ENCODE measurements around the gene FOXP3.

Gene FOXP3

GRCh38 chrX:49273181-49273727 lies 8.7 kb upstream of the FOXP3 start:
- Histone ChIP-seq H3K4me3 (ENCODE audit: low read depth in 1 of 2, low read length in 2 of 2) (no peak overlapping the region), H3K27ac (ENCODE audit: low read length) (no peak overlapping the region), H3K9me3 (ENCODE audit: control insufficient read depth in 1 of 2, low read length in 2 of 2) (no peaks in the 10 kb centered on the region), H3K27me3 (ENCODE audit: low read depth, low read length) (no peaks in the 10 kb centered on the region), H3K4me1 (ENCODE audit: control insufficient read depth in 1 of 2, insufficient read depth in 2 of 2, low read length in 2 of 2) (peaks cover 7 to 45% of the 10 kb centered on the region in 2 donors), H3K36me3 (ENCODE audit: control insufficient read depth in 1 of 2, insufficient read depth in 2 of 2, low read length in 2 of 2) (no peaks in the 10 kb centered on the region)

DNA sequence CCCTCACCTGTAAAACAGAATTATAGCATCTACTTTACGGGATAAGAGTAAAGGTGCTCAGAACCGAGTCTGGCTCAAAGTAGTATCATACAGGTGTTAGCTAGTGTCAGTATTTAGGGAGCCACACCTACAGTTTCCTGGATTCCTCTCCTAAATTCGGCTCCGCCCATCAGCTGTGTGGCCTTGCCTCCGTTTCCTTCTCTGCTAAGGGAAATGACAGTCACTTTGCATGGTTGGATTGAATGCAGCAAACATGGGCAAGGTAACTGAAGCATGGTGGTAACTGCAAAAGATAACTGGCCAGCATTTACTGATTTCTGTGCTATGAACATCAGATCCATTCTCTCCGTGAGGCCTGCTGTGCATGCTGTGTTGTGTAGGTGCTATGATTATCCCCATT lies 7.9 kb upstream of the FOXP3 start:
- no peak overlapping the region for H3K27ac ChIP-seq (ENCODE audit: low read length)
- peaks cover 7 to 45% of the 10 kb centered on the region in 2 donors for H3K4me1 ChIP-seq (ENCODE audit: control insufficient read depth in 1 of 2, insufficient read depth in 2 of 2, low read length in 2 of 2)
- H3K4me3 ChIP-seq (ENCODE audit: low read depth in 1 of 2, low read length in 2 of 2) = no peak overlapping the region
- H3K9me3 ChIP-seq (ENCODE audit: control insufficient read depth in 1 of 2, low read length in 2 of 2) = no peaks in the 10 kb centered on the region
- H3K36me3 ChIP-seq (ENCODE audit: control insufficient read depth in 1 of 2, insufficient read depth in 2 of 2, low read length in 2 of 2) = no peaks in the 10 kb centered on the region
- no peaks in the 10 kb centered on the region for H3K27me3 ChIP-seq (ENCODE audit: low read depth, low read length)

DNA sequence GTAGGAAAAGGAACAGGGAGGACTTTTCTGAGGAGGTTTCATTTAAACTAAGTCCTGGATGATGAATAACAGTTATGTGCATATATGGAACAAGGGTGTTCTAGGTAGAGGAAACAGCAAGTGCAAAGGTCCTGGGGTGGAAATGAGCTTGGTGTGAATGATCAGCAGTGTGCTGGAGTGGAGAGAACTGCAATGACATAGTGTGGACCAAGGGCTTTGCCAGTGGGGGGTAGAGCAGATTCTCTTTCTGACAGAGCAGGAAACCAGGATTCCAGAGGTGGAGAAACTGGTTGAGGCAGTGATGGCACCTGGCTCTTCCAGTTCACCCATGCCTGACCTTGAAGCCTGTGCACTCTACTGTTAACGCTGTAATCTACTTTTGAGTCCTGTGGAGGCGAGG lies 6.8 kb upstream of the FOXP3 start:
- Histone ChIP-seq H3K27ac (ENCODE audit: low read length) (no peak overlapping the region), H3K4me3 (ENCODE audit: low read depth in 1 of 2, low read length in 2 of 2) (peak overlapping the region; percentile 33 to 63), H3K27me3 (ENCODE audit: low read depth, low read length) (no peaks in the 10 kb centered on the region)

GRCh38 chrX:49270249-49270921 lies 5.9 kb upstream of the FOXP3 start:
- no peaks in the 10 kb centered on the region for H3K27me3 ChIP-seq (ENCODE audit: low read depth, low read length)
- peak overlapping the region; percentile 33 to 63 for H3K4me3 ChIP-seq (ENCODE audit: low read depth in 1 of 2, low read length in 2 of 2)
- peaks cover 7 to 37% of the 10 kb centered on the region in 2 donors for H3K4me1 ChIP-seq (ENCODE audit: control insufficient read depth in 1 of 2, insufficient read depth in 2 of 2, low read length in 2 of 2)
- no peaks in the 10 kb centered on the region for H3K36me3 ChIP-seq (ENCODE audit: control insufficient read depth in 1 of 2, insufficient read depth in 2 of 2, low read length in 2 of 2)
- no peaks in the 10 kb centered on the region for H3K9me3 ChIP-seq (ENCODE audit: control insufficient read depth in 1 of 2, low read length in 2 of 2)
- peak overlapping the region; percentile 8 for H3K27ac ChIP-seq (ENCODE audit: low read length)

More for the DNA sequence above, 6.8 kb upstream of the FOXP3 start:
- no peaks in the 10 kb centered on the region for H3K9me3 ChIP-seq (ENCODE audit: control insufficient read depth in 1 of 2, low read length in 2 of 2)
- H3K4me1 ChIP-seq (ENCODE audit: control insufficient read depth in 1 of 2, insufficient read depth in 2 of 2, low read length in 2 of 2) = peaks cover 7 to 39% of the 10 kb centered on the region in 2 donors
- H3K36me3 ChIP-seq (ENCODE audit: control insufficient read depth in 1 of 2, insufficient read depth in 2 of 2, low read length in 2 of 2) = no peaks in the 10 kb centered on the region

DNA sequence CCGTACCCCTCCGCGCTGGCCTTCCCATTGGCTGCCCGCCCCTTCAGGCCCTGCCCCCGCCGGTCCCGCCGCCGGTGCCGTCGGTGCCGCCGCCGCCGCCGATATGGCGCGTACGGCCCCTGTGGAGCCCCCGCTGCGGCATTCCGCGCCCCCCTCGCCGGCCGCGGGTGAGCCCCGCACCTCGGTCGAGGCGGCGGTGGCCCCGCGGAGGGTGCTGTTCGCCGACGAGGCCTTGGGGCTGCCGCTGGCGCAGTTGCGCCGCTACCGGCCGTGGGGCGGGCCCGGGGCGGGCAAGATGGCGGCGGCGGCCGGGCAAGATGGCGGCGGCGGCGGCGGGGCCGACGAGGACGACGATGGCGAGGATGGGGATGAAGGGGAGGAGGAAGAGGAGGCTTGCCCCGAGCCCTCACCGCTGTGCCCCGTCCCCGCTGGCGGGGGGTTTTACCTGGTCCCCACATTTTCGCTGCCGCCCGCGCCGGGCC lies 5.3 kb upstream of the FOXP3 start, which contains the start of gene PPP1R3F:
Gene PPP1R3F, plus strand, starts transcription at position 27 of the 482 bp plus-strand sequence. Its CDS starts 77 bp downstream, at position 104.
- Histone ChIP-seq H3K4me1 (ENCODE audit: control insufficient read depth in 1 of 2, insufficient read depth in 2 of 2, low read length in 2 of 2) (peaks cover 7 to 37% of the 10 kb centered on the region in 2 donors), H3K4me3 (ENCODE audit: low read depth in 1 of 2, low read length in 2 of 2) (peak within 1 kb of the TSS; percentile 63 to 67), H3K9me3 (ENCODE audit: control insufficient read depth in 1 of 2, low read length in 2 of 2) (no peaks in the 10 kb centered on the region), H3K27me3 (ENCODE audit: low read depth, low read length) (no peaks in the 10 kb centered on the region), H3K27ac (ENCODE audit: low read length) (peak within 1 kb of the TSS; percentile 90), H3K36me3 (ENCODE audit: control insufficient read depth in 1 of 2, insufficient read depth in 2 of 2, low read length in 2 of 2) (no peaks in the 10 kb centered on the region)

DNA sequence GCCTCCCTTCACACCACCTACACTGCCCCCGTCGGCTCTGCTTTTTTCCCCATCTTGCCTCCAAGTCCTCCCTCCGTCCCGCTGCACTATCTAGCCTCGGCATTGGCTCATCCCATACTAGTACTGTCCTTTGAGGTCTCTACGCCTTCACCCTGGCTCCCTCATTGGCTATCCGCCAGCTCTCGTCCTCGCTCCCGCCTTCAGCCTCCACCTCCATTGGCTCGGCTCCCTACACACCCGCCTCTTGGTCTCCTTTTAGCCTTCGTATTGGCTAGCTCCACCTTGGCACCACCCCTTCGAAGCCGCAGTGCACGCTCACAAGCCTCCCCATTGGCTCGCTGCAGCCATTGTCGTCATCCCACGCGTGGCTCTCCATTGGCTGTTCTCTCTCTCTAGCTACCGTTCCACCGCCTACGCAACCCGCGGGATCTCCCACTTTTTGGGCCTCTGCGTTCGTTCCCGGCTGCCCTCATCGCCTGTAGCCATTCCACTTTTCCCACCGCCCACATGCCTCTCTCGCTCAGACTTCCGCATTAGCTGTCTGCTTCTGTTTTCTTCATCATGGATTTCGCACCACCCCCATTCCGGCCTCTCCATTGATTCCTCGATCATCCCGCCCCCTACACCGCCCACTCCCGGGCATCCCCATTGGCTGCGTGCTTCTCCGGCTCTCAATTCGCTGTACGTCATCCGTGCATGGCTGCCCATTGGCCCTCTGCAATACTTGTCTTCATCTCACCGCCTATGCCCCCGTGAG lies 4.7 kb upstream of the FOXP3 start:
- Histone ChIP-seq H3K4me1 (ENCODE audit: control insufficient read depth in 1 of 2, insufficient read depth in 2 of 2, low read length in 2 of 2) (peaks cover 7 to 37% of the 10 kb centered on the region in 2 donors), H3K27ac (ENCODE audit: low read length) (peak overlapping the region; percentile 90), H3K4me3 (ENCODE audit: low read depth in 1 of 2, low read length in 2 of 2) (peak overlapping the region; percentile 57 to 67), H3K9me3 (ENCODE audit: control insufficient read depth in 1 of 2, low read length in 2 of 2) (no peaks in the 10 kb centered on the region), H3K36me3 (ENCODE audit: control insufficient read depth in 1 of 2, insufficient read depth in 2 of 2, low read length in 2 of 2) (no peaks in the 10 kb centered on the region), H3K27me3 (ENCODE audit: low read depth, low read length) (no peaks in the 10 kb centered on the region)

DNA sequence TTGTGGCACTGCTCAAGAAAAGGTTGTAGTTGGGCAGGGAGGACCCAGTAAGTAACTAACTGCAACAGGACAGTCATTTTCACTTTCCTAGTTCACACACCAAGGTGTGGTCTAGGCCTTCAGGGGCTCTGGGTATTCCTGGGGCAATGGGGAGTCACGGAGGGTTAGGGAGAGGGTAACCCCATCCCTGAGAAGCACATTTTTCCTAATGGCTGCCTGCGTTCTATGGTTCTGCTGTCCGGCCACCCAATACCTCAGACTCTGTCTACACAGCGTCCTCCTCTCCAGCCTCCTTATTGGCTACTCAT lies 4.1 kb upstream of the FOXP3 start:
- Histone ChIP-seq H3K4me1 (ENCODE audit: control insufficient read depth in 1 of 2, insufficient read depth in 2 of 2, low read length in 2 of 2) (peaks cover 7 to 34% of the 10 kb centered on the region in 2 donors), H3K4me3 (ENCODE audit: low read depth in 1 of 2, low read length in 2 of 2) (peak overlapping the region; percentile 57 to 58), H3K27ac (ENCODE audit: low read length) (peak overlapping the region; percentile 81), H3K9me3 (ENCODE audit: control insufficient read depth in 1 of 2, low read length in 2 of 2) (no peaks in the 10 kb centered on the region), H3K27me3 (ENCODE audit: low read depth, low read length) (no peaks in the 10 kb centered on the region), H3K36me3 (ENCODE audit: control insufficient read depth in 1 of 2, insufficient read depth in 2 of 2, low read length in 2 of 2) (no peaks in the 10 kb centered on the region)

DNA sequence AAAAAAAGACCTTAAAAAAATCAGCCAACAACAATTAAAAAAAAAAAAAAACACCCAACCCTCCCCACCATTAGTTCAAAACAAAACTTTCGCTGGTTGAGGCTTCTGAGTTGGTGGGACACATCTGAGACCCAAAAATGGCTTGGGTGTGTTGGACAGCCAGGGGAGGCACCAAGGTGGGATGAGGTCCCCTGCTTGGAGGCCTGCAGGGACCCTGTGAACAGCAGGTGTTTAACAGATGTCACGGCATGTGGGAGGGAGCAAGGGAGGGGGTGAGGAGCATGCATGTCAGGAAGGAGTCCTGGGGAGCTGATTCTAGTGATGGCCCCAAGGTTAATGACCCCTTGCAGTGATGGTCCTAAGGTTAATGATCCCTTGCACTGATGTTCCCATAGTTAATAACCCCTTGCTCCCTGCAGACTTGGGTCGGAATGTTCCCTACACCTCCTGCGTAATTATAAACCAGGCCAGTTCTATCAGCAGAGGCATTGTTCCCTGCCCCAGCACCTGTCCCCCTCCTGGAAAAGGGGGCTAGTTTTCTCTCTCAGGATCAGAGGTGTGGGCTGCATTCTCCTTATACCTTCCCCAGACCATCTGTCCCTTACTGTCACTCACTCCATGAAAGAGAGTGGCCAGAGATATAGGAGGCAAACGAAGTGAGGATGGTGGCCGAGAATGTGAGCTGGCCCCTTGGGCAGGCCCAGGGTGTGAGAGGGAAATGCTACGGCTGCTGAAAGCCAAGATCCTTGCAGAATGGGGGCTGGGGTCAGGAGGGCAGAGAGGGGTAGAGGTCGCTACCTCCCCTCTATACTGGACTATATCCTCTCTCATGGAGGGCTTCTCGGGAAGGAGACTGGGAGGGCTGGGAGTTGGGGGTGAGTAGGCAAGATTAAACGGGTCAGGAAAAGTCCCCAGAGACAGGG lies 2.3 kb upstream of the FOXP3 start:
- no peaks in the 10 kb centered on the region for H3K27me3 ChIP-seq (ENCODE audit: low read depth, low read length)
- no peaks in the 10 kb centered on the region for H3K36me3 ChIP-seq (ENCODE audit: control insufficient read depth in 1 of 2, insufficient read depth in 2 of 2, low read length in 2 of 2)
- no peak overlapping the region for H3K4me3 ChIP-seq (ENCODE audit: low read depth in 1 of 2, low read length in 2 of 2)
- peaks cover 0 to 16% of the 10 kb centered on the region in 2 donors for H3K4me1 ChIP-seq (ENCODE audit: control insufficient read depth in 1 of 2, insufficient read depth in 2 of 2, low read length in 2 of 2)
- H3K9me3 ChIP-seq (ENCODE audit: control insufficient read depth in 1 of 2, low read length in 2 of 2) = no peaks in the 10 kb centered on the region
- no peak overlapping the region for H3K27ac ChIP-seq (ENCODE audit: low read length)

DNA sequence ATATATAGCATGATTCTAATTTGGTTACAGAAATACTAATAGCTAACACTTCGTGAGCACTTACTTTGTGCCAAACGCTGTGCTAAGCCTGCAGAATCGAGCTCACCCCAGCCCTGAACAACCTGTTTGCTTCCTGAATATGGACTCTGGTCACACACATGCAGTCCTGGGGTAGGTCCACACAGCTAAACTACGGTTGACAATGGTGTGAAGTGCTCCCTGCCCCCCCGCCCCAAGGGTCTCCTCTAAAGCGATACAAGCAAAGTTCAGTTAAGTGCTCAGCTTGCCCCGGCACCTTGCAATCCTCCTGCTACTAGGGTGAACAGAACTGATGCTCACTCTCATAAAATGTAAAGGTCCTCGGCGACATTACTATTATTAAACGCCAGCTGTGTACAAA lies 879 bp downstream of the FOXP3 start:
- Histone ChIP-seq H3K27ac (ENCODE audit: low read length) (no peak overlapping the region), H3K27me3 (ENCODE audit: low read depth, low read length) (no peaks in the 10 kb centered on the region), H3K4me1 (ENCODE audit: control insufficient read depth in 1 of 2, insufficient read depth in 2 of 2, low read length in 2 of 2) (no peaks in the 10 kb centered on the region), H3K4me3 (ENCODE audit: low read depth in 1 of 2, low read length in 2 of 2) (no peak overlapping the region), H3K36me3 (ENCODE audit: control insufficient read depth in 1 of 2, insufficient read depth in 2 of 2, low read length in 2 of 2) (no peaks in the 10 kb centered on the region), H3K9me3 (ENCODE audit: control insufficient read depth in 1 of 2, low read length in 2 of 2) (no peaks in the 10 kb centered on the region)

DNA sequence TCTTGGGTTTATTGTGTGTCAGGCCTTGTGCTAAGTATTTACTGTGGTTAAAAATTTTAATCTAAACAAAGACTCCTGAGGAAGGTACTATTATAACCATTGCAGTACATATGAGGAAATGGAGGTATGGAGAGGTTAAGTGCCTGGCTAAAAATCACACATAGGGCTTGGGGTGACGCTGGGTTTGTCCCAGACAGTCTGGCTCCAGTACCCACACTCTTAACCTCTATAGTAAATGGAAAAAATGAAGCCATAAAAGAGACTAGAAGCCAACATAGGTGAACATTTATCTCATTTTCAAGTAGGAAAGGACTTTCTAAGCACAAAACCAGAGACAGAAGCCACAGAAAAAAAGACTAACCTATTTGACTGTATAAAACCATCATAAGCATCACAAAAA lies 1.9 kb downstream of the FOXP3 start:
- Histone ChIP-seq H3K27ac (ENCODE audit: low read length) (no peak overlapping the region), H3K4me1 (ENCODE audit: control insufficient read depth in 1 of 2, insufficient read depth in 2 of 2, low read length in 2 of 2) (no peaks in the 10 kb centered on the region), H3K9me3 (ENCODE audit: control insufficient read depth in 1 of 2, low read length in 2 of 2) (no peaks in the 10 kb centered on the region), H3K36me3 (ENCODE audit: control insufficient read depth in 1 of 2, insufficient read depth in 2 of 2, low read length in 2 of 2) (no peaks in the 10 kb centered on the region), H3K27me3 (ENCODE audit: low read depth, low read length) (no peaks in the 10 kb centered on the region), H3K4me3 (ENCODE audit: low read depth in 1 of 2, low read length in 2 of 2) (no peak overlapping the region)
